K562 (cell line): ENCODE measurements around the gene ARHGEF16. TPM values are rescaled to one million over a fixed set of nuclear protein-coding genes. Genes with fewer than 3 reads are reported as not detected.
A peak's percentile ranks its signal among the peaks of the same experiment; 100 is the strongest.

Source experiments
- E2F3 ChIP-seq: fragments of 250-450 bp; sonication (Bioruptor Pico); IDR thresholded peaks from 2 replicates; pipeline ENCODE4 v1.4.0; 2020; ENCODE audit warnings: mild to moderate bottlenecking
- ERF ChIP-seq: fragments of 450-650 bp; formaldehyde crosslinking; IDR thresholded peaks from 2 replicates; pipeline ENCODE4 v1.4.0; 2020; ENCODE audit warnings: mild to moderate bottlenecking, mixed read lengths
- FOS ChIP-seq: IDR thresholded peaks from 3 replicates; pipeline ENCODE4 v1.6.1; 2011; ENCODE audit not compliant: insufficient read length; ENCODE audit errors: extremely low read depth
- HNRNPUL1 ChIP-seq: fragments of 200-400 bp; formaldehyde crosslinking; IDR thresholded peaks from 2 replicates; pipeline ENCODE4 v1.6.1; 2017; ENCODE audit warnings: low read length
- ILF3 ChIP-seq: fragments of 450-650 bp; IDR thresholded peaks from 2 replicates; pipeline ENCODE4 v1.6.1; 2018; ENCODE audit warnings: antibody characterized with exemption, mild to moderate bottlenecking, moderate library complexity, borderline replicate concordance
- KAT8 ChIP-seq: fragments of 450-650 bp; IDR thresholded peaks from 2 replicates; pipeline ENCODE4 v1.6.1; 2016; ENCODE audit warnings: low read depth, mild to moderate bottlenecking
- KDM1A ChIP-seq, 2 experiments: fragments of 450-650 bp; IDR thresholded peaks; 2 replicates each; pipeline ENCODE4 v1.6.1; 2016; ENCODE audit warnings: mild to moderate bottlenecking in 2 of 2
- KDM2B ChIP-seq: fragments of 250-450 bp; sonication (Bioruptor Pico); IDR thresholded peaks from 2 replicates; pipeline ENCODE4 v1.8.0; 2021; ENCODE audit warnings: mild to moderate bottlenecking, moderate library complexity
- NFE2 ChIP-seq: IDR thresholded peaks from 2 replicates; pipeline ENCODE4 v1.6.1; 2014; ENCODE audit warnings: antibody characterized with exemption, low read depth
- NFRKB ChIP-seq: fragments of 450-650 bp; IDR thresholded peaks from 2 replicates; pipeline ENCODE4 v1.6.1; 2016; ENCODE audit warnings: low read depth
- NRF1 ChIP-seq, 2 experiments: fragments of 450-650 bp; IDR thresholded peaks in 1 of 2; conservative IDR thresholded peaks in 1 of 2; 2 replicates each; pipeline ENCODE4 v1.6.1; 2014; ENCODE audit warnings: mild to moderate bottlenecking in 2 of 2
- POLR2A ChIP-seq: fragments of 450-650 bp; conservative IDR thresholded peaks from 2 replicates; pipeline ENCODE4 v1.6.1; 2016
- POLR2H ChIP-seq: IDR thresholded peaks from 2 replicates; pipeline ENCODE4 v1.6.1; 2016; ENCODE audit warnings: missing genetic modification characterization, low read depth, mild to moderate bottlenecking, control low read depth, missing compliant biosample characterization, moderate library complexity
- RBM14 ChIP-seq: fragments of 200-400 bp; formaldehyde crosslinking; IDR thresholded peaks from 2 replicates; pipeline ENCODE4 v1.6.1; 2018; ENCODE audit warnings: low read depth, mild to moderate bottlenecking, low read length, moderate library complexity, borderline replicate concordance; ENCODE audit not compliant: insufficient read depth
- SLC30A9 ChIP-seq: fragments of 250-450 bp; sonication (Bioruptor Pico); IDR thresholded peaks from 2 replicates; pipeline ENCODE4 v1.8.0; 2022; ENCODE audit warnings: mild to moderate bottlenecking, moderate library complexity
- SMARCB1 ChIP-seq: IDR thresholded peaks from 2 replicates; pipeline ENCODE4 v1.6.1; 2011; ENCODE audit warnings: improper control_type of control experiment, low read depth; ENCODE audit not compliant: insufficient read length
- TEAD1 ChIP-seq, 2 experiments: fragments of 450-650 bp in 1 of 2; sonication (generic) in 1 of 2; formaldehyde crosslinking; IDR thresholded peaks; 2 replicates each; pipeline versions ENCODE4 v1.4.0 to v1.8.0; 2020 to 2022; ENCODE audit warnings: mild to moderate bottlenecking in 2 of 2, missing genetic modification reagents in 1 of 2
- ZFX ChIP-seq: sonication (generic); formaldehyde crosslinking; IDR thresholded peaks from 2 replicates; pipeline ENCODE4 v1.8.0; 2022; ENCODE audit warnings: mild to moderate bottlenecking, missing genetic modification reagents, moderate library complexity
- ZNF584 ChIP-seq: fragments of 200-800 bp; sonication (Bioruptor generic); IDR thresholded peaks from 2 replicates; pipeline ENCODE4 v1.6.1; 2016; ENCODE audit warnings: low read depth, mild to moderate bottlenecking, missing genetic modification characterization, missing compliant biosample characterization
- ZSCAN32 ChIP-seq: fragments of 450-650 bp; formaldehyde crosslinking; IDR thresholded peaks from 2 replicates; pipeline ENCODE4 v1.4.0; 2020; ENCODE audit warnings: mild to moderate bottlenecking, moderate library complexity
- ZZZ3 ChIP-seq: fragments of 450-650 bp; IDR thresholded peaks from 2 replicates; pipeline ENCODE4 v1.6.1; 2016; ENCODE audit warnings: antibody characterized with exemption, mild to moderate bottlenecking, moderate library complexity
- polyA plus RNA-seq, 8 experiments: library from polyadenylated mRNA; depleted of rRNA in 4 of 8; stranded (reverse) in 5 of 8; unstranded in 3 of 8; fragments of >200 nt; fragmentation: Nextera tagmentation in 2 of 8; fragmentation: Illumina TruSeq in 1 of 8; extraction: Ambion mirVana in 2 of 8; extraction: Trizol in 1 of 8; gene quantifications; 2 replicates each; pipeline versions ENCODE4 v1.2.1 to v1.2.3, GENCODE V29; 2011 to 2014; ENCODE audit warnings: inconsistent platforms in 1 of 8, missing spikeins in 1 of 8
- total RNA-seq, 7 experiments: library from RNA; depleted of rRNA in 6 of 7; stranded (reverse); fragments of >200 nt in 6 of 7; fragmentation: Illumina TruSeq in 2 of 7; extraction: Trizol in 2 of 7; gene quantifications; 2 replicates each; pipeline versions ENCODE4 v1.2.1 to v1.2.3, GENCODE V29; 2011 to 2021; ENCODE audit warnings: low replicate concordance in 1 of 7
- TF ChIP-seq, protein P1 (sequence below): fragments of 450-650 bp; formaldehyde crosslinking; IDR thresholded peaks from 2 replicates; pipeline ENCODE4 v1.4.0; 2022; ENCODE audit warnings: mild to moderate bottlenecking, moderate library complexity
- TF ChIP-seq, protein P2 (sequence below): fragments of 250-450 bp; sonication (Bioruptor Pico); IDR thresholded peaks from 2 replicates; pipeline ENCODE4 v1.5.1; 2021; ENCODE audit warnings: mild to moderate bottlenecking
- TF ChIP-seq, protein P3 (sequence below): fragments of 250-450 bp; sonication (Bioruptor Pico); IDR thresholded peaks from 2 replicates; pipeline ENCODE4 v1.4.0; 2020
- TF ChIP-seq, protein P4 (sequence below): fragments of 250-450 bp; sonication (Bioruptor Pico); IDR thresholded peaks from 2 replicates; pipeline ENCODE4 v1.5.0; 2021

Gene ARHGEF16
- total and polyA plus RNA-seq, 9 of the 15 experiments (the other 6 are each of a cell fraction or from before 2014, with no cell fraction given): 0.15 to 1.2 (median 0.49) TPM; not detected in 2

DNA sequence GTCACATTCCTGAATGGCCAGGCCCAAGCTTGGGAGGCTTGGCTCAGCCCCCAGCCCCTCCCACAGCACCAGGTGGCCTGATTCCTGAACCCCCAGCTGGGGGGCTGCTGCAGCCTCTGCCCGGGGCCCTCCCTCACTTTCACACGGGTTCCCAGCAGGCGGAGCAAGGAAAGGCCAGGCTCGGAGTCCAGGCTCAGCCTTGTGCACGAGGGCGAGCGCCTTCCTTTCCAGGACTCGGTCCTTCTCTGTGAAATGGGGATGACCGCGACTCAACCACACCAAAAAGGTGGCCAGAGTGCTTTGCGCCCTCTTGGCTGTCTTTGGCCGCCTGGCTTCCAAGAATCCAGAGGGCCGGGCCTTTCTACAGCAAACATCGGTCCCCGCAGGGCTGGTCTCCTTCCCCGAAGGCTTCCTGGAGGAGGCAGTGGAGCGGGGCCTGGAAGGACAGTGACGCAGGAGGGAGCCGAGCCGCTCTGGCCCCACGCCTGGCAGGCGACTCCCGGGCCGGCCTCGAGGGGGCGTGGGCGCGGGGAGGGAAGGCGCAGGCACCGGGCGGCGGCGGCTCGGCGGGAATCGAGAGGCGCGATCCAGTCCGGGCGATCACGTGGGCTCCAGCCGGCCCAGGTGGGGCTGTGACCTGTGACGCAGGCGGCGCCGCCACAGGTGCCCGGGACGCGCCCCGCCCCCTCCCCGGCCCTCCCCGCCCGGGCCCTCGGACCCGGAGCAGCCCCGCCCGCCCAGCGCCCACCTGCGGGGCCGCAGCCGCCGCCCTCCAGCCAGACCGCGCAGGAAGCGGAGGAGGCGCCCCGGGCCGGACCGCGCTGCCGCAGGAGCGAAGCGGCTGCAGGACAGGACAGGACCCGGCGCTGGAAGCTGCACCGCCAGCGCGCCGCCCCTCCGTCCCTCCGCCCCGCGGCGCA is at the start of gene ARHGEF16 (continued):
- TF ChIP-seq, protein P1, sequence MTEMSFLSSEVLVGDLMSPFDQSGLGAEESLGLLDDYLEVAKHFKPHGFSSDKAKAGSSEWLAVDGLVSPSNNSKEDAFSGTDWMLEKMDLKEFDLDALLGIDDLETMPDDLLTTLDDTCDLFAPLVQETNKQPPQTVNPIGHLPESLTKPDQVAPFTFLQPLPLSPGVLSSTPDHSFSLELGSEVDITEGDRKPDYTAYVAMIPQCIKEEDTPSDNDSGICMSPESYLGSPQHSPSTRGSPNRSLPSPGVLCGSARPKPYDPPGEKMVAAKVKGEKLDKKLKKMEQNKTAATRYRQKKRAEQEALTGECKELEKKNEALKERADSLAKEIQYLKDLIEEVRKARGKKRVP (CRISPR knock-in tag): no peak
- TF ChIP-seq NFE2: no peak
- TF ChIP-seq, protein P2, sequence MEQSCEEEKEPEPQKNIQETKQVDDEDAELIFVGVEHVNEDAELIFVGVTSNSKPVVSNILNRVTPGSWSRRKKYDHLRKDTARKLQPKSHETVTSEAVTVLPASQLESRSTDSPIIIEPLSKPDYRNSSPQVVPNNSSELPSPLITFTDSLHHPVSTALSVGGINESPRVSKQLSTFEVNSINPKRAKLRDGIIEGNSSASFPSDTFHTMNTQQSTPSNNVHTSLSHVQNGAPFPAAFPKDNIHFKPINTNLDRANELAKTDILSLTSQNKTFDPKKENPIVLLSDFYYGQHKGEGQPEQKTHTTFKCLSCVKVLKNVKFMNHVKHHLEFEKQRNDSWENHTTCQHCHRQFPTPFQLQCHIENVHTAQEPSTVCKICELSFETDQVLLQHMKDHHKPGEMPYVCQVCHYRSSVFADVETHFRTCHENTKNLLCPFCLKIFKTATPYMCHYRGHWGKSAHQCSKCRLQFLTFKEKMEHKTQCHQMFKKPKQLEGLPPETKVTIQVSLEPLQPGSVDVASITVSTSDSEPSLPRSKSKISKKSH (CRISPR knock-in tag): no peak
- no peak for TF ChIP-seq KDM2B (CRISPR knock-in tag)
- TF ChIP-seq SMARCB1: no peak
- TF ChIP-seq POLR2A: no peak
- TF ChIP-seq RBM14: no peak
- TF ChIP-seq ERF (CRISPR knock-in tag): no peak
- TF ChIP-seq TEAD1 (CRISPR knock-in tag; IDR thresholded peaks at IDR 0.05): peak in 1 of 2 experiments; percentile 46; a peak in 1 of 4 replicates
- TF ChIP-seq HNRNPUL1: no peak
- no peak for TF ChIP-seq SLC30A9 (CRISPR knock-in tag)
- TF ChIP-seq ZNF584 (CRISPR knock-in tag): no peak
- peak; percentile 14 to 70; a peak in 1 of 4 replicates for TF ChIP-seq KDM1A (IDR thresholded peaks at IDR 0.05)
- TF ChIP-seq E2F3 (CRISPR knock-in tag): 0 out of 2 replicates have a peak, but pooled peaks have one; percentile 68
- no peak for TF ChIP-seq KAT8
- no peak for TF ChIP-seq NFRKB
- TF ChIP-seq ZFX: no peak
- TF ChIP-seq POLR2H: no peak
- no peak for TF ChIP-seq ZZZ3
- TF ChIP-seq, protein P3, sequence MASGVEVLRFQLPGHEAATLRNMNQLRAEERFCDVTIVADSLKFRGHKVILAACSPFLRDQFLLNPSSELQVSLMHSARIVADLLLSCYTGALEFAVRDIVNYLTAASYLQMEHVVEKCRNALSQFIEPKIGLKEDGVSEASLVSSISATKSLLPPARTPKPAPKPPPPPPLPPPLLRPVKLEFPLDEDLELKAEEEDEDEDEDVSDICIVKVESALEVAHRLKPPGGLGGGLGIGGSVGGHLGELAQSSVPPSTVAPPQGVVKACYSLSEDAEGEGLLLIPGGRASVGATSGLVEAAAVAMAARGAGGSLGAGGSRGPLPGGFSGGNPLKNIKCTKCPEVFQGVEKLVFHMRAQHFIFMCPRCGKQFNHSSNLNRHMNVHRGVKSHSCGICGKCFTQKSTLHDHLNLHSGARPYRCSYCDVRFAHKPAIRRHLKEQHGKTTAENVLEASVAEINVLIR (CRISPR knock-in tag): no peak
- TF ChIP-seq NRF1 (conservative IDR thresholded peaks at IDR 0.05 in 1 of 2, IDR thresholded peaks at IDR 0.05 in 1 of 2): peak; percentile 42 to 59; a peak in 3 of 4 replicates
- no peak for TF ChIP-seq ILF3
- no peak for TF ChIP-seq FOS
- no peak for TF ChIP-seq ZSCAN32 (CRISPR knock-in tag)
- TF ChIP-seq, protein P4, sequence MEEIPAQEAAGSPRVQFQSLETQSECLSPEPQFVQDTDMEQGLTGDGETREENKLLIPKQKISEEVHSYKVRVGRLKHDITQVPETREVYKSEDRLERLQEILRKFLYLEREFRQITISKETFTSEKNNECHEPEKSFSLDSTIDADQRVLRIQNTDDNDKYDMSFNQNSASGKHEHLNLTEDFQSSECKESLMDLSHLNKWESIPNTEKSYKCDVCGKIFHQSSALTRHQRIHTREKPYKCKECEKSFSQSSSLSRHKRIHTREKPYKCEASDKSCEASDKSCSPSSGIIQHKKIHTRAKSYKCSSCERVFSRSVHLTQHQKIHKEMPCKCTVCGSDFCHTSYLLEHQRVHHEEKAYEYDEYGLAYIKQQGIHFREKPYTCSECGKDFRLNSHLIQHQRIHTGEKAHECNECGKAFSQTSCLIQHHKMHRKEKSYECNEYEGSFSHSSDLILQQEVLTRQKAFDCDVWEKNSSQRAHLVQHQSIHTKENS (CRISPR knock-in tag): no peak
